NCI-H1694 treated with DMSO at 0.1 percent for 48 hours (cell line): Measurements from ENCODE around the gene RNF126.
"Not testable (repeated sequence)": the region's sequence is repeated elsewhere in the genome, so short reads cannot be mapped to it uniquely, and the experiment has no call there.

ENCODE experiments used
- DNase-seq: peaks from one replicate; lab custom pipeline; 2025; lab: John Stamatoyannopoulos, UW

The RNF126 gene

GRCh38 chr19:662962-663681, at the start of gene RNF126:
Gene RNF126, minus strand, starts transcription at chr19:663214. Its CDS starts 93 bp downstream, at chr19:663121.
- DNase-seq: peak; percentile 60

- DNase-seq: no peak
Measured at GRCh38 chr19:711254-711653, 48.2 kb upstream of the RNF126 start.

- no peak for DNase-seq
Measured at GRCh38 chr19:710767-711166, 47.8 kb upstream of the RNF126 start.

GRCh38 chr19:709965-710571, 47.1 kb upstream of the RNF126 start:
- DNase-seq: no peak

GRCh38 chr19:709196-709964, 46.4 kb upstream of the RNF126 start:
- DNase-seq: no peak

GRCh38 chr19:708154-709143, 45.4 kb upstream of the RNF126 start, which contains the start of gene PALM:
Gene PALM, plus strand, starts transcription at chr19:708935. Its CDS starts 212 bp downstream, at chr19:709147.
- DNase-seq: no peak

- DNase-seq: no peak
Measured at GRCh38 chr19:704447-704741, 41.4 kb upstream of the RNF126 start.

- DNase-seq: no peak
Measured at GRCh38 chr19:703651-704446, 40.8 kb upstream of the RNF126 start.

GRCh38 chr19:703329-703650, 40.3 kb upstream of the RNF126 start:
- no peak for DNase-seq

GRCh38 chr19:702847-703246, 39.8 kb upstream of the RNF126 start:
- not testable (repeated sequence) for DNase-seq

- not testable (repeated sequence) for DNase-seq
Measured at GRCh38 chr19:699885-700284, 36.9 kb upstream of the RNF126 start.

- DNase-seq: not testable (repeated sequence)
Measured at GRCh38 chr19:698529-698928, 35.5 kb upstream of the RNF126 start.

GRCh38 chr19:695352-695949, 32.4 kb upstream of the RNF126 start, which contains the start of gene PRSS57:
Gene PRSS57, minus strand, starts transcription at chr19:695452. Its CDS starts 22 bp downstream, at chr19:695430.
- no peak for DNase-seq

GRCh38 chr19:694481-695351, 31.7 kb upstream of the RNF126 start:
- no peak for DNase-seq

GRCh38 chr19:690203-690602, 27.2 kb upstream of the RNF126 start:
- DNase-seq: no peak

- no peak for DNase-seq
Measured at GRCh38 chr19:688992-689391, 26.0 kb upstream of the RNF126 start.

GRCh38 chr19:688214-688613, 25.2 kb upstream of the RNF126 start:
- DNase-seq: no peak

GRCh38 chr19:687569-688166, 24.7 kb upstream of the RNF126 start:
- DNase-seq: no peak

- no peak for DNase-seq
Measured at GRCh38 chr19:686589-687297, 23.7 kb upstream of the RNF126 start.
